A673 (cell line): Measurements from ENCODE around the gene DNAJC22. TPM values are rescaled to one million over a fixed set of nuclear protein-coding genes. Genes with fewer than 3 reads are reported as not detected.

ENCODE experiments used
- BruUV-seq: library from RNA; stranded (reverse); fragments of 400-500 nt; replicated peaks from 2 replicates; lab custom pipeline; 2021; lab: Mats Ljungman, UMichigan
- CTCF ChIA-PET: fragments of 300-600 bp; sonication (Branson Sonifier 250); formaldehyde crosslinking; loops from one replicate; lab custom pipeline; 2022; ENCODE audit warnings: antibody characterized with exemption; lab: Charles Lee
- POLR2A ChIA-PET: fragments of 300-600 bp; sonication (Branson Sonifier 250); formaldehyde crosslinking; loops from one replicate; lab custom pipeline; 2022; ENCODE audit warnings: antibody characterized with exemption; ENCODE audit not compliant: low non-redundant PET; lab: Charles Lee
- DNase-seq: peaks from one replicate; pipeline ENCODE4 v3.0.0-alpha.2; 2015; ENCODE audit warnings: low spot score
- H3K27ac ChIP-seq: fragments of 200-600 bp; sonication (generic); 2 replicates; pipeline ENCODE4 v1.5.1; 2016; ENCODE audit warnings: mixed run types, low read depth, mild to moderate bottlenecking, mixed read lengths, antibody characterized with exemption, low read length; ENCODE audit not compliant: poor library complexity, severe bottlenecking
- H3K27me3 ChIP-seq: fragments of 200-600 bp; sonication (generic); replicated peaks from 2 replicates; pipeline ENCODE4 v1.6.1; 2017; ENCODE audit warnings: mixed run types, low read depth, mild to moderate bottlenecking, mixed read lengths, antibody characterized with exemption, low read length; ENCODE audit not compliant: insufficient read depth, poor library complexity
- H3K36me3 ChIP-seq: fragments of 200-600 bp; sonication (generic); 2 replicates; pipeline ENCODE4 v1.6.1; 2016; ENCODE audit warnings: mixed run types, mild to moderate bottlenecking, mixed read lengths, antibody characterized with exemption, low read length; ENCODE audit not compliant: insufficient read depth, poor library complexity, severe bottlenecking
- H3K4me1 ChIP-seq: fragments of 200-600 bp; sonication (generic); 2 replicates; pipeline ENCODE4 v1.6.1; 2017; ENCODE audit warnings: mixed run types, mild to moderate bottlenecking, mixed read lengths, antibody characterized with exemption, low read length; ENCODE audit not compliant: insufficient read depth, poor library complexity, severe bottlenecking
- H3K4me3 ChIP-seq: fragments of 200-600 bp; sonication (generic); 2 replicates; pipeline ENCODE4 v1.5.1; 2016; ENCODE audit warnings: low read depth, mixed run types, mild to moderate bottlenecking, mixed read lengths, low read length; ENCODE audit not compliant: poor library complexity, severe bottlenecking
- H3K9me3 ChIP-seq: fragments of 200-600 bp; sonication (generic); 2 replicates; pipeline ENCODE4 v1.6.1; 2016; ENCODE audit warnings: mixed run types, low read depth, mild to moderate bottlenecking, mixed read lengths, antibody characterized with exemption, low read length; ENCODE audit not compliant: poor library complexity, severe bottlenecking
- CTCF ChIP-seq: fragments of 300-800, 200-600 bp; sonication (generic); conservative IDR thresholded peaks from 2 replicates; pipeline ENCODE4 v1.5.1; 2017; ENCODE audit warnings: low read depth, mild to moderate bottlenecking, antibody characterized with exemption, low read length, moderate library complexity, mixed read lengths
- EZH2 ChIP-seq: fragments of 200-600 bp; sonication (generic); IDR thresholded peaks from 2 replicates; pipeline ENCODE4 v1.6.1; 2017; ENCODE audit warnings: borderline replicate concordance, low read depth, mild to moderate bottlenecking, mixed read lengths, antibody characterized with exemption, low read length; ENCODE audit not compliant: poor library complexity, severe bottlenecking
- intact Hi-C: fragments of 100-400 bp; cut with micrococcal nuclease; formaldehyde crosslinking; loops from one replicate; pipeline ENCODE4 v1.10.0; 2022; ENCODE audit not compliant: unreplicated experiment
- total RNA-seq: library from RNA; stranded (reverse); gene quantifications from 2 replicates; pipeline ENCODE4 v1.2.3, GENCODE V29; 2021

Gene DNAJC22
- total RNA-seq, 1 experiment from 2014 or later, result 1.9 TPM

GRCh38 chr12:49366652-49367380, 20.1 kb downstream of the DNAJC22 start:
- Histone ChIP-seq H3K36me3 (peaks cover 5% of the 10 kb centered on the region), H3K27ac (peak overlapping the region; percentile 97), H3K27me3 (no peaks in the 10 kb centered on the region), H3K4me1 (peaks cover 20% of the 10 kb centered on the region), H3K4me3 (peak overlapping the region; percentile 75), H3K9me3 (no peaks in the 10 kb centered on the region)
- POLR2A ChIA-PET, result interaction anchor here (0.6 to 0.7 kb wide), 8 partner anchors 25 to 541 kb away, joined by 3 to 10 read pairs (median 4); partner anchors contain the start of genes RHEBL1 and TMBIM6
- CTCF ChIA-PET, result interaction anchor here (1.2 to 1.4 kb wide), 4 partner anchors 8 to 213 kb away, joined by 3 to 13 read pairs (median 8); no protein-coding TSS in a partner anchor
- TF ChIP-seq EZH2 (no peak), CTCF (peak; percentile 36; the same call in 1 of the 2 replicates)
- DNase-seq, result peak; percentile 97
- BruUV-seq, result no TSS peak
- intact Hi-C loops, result no loop called here

DNA sequence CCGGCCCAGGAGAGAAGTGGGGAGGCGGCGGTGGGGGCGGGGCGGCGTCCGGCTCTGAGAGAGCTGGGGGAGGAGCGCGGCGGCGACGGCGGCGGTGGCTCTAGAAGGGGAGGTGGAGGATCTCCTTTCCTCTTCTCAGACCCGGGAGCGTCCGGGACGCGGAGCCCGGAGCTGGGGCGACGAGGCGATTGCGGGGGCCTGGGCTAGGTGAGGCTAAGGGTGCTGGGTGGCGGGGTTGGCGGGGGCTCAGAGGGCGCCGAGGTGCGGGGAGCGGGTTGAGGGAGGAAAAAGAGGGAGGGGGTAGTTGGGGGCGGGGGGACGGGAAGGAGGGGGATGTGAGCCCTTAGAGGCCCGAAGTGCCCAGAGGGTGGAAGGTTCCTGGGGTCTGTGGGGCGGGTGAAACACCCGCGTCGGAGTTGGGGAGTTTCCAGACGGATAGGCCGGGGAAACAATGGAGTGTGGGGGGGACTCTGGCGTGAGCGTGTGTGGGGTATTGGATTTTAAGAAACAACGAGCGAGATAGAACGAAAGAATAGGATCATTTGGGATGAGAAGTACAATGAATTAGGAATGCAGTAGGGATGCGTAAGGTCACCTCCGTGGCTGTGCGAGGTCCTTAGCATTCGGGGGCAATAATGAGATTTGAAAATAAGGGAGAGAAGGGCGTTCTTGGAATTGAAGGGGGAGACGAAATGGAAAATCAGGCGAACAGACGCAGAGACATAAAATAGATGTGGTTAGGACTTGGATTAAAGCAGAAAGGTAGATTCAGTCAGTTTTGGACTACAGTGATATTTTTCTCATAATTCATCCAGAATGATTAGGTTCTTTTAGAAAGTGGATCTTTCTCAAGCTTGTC, 20.9 kb downstream of the DNAJC22 start, which contains the start of gene SPATS2:
SPATS2 (plus strand) TSS at position 82 of the 859 bp plus-strand sequence. CDS start 93,551 bp downstream, outside the sequence.
- intact Hi-C loops, result no loop called here
- Histone ChIP-seq H3K27me3 (no peaks in the 10 kb centered on the region), H3K36me3 (peaks cover 5% of the 10 kb centered on the region), H3K9me3 (no peaks in the 10 kb centered on the region), H3K27ac (peak within 1 kb of the TSS; percentile 97), H3K4me1 (peaks cover 20% of the 10 kb centered on the region), H3K4me3 (peak within 1 kb of the TSS; percentile 75)
- ChIA-PET CTCF (interaction anchor here (1.2 to 1.4 kb wide), 4 partner anchors 9 to 213 kb away, joined by 3 to 13 read pairs (median 8); no protein-coding TSS in a partner anchor), POLR2A (interaction anchor here (0.6 to 0.7 kb wide), 5 partner anchors 73 to 298 kb away, joined by 3 to 10 read pairs (median 4); partner anchors contain the start of gene RHEBL1)
- no TSS peak for BruUV-seq
- peak; percentile 52 for DNase-seq
- TF ChIP-seq EZH2, result no peak
- no peak for TF ChIP-seq CTCF

DNA sequence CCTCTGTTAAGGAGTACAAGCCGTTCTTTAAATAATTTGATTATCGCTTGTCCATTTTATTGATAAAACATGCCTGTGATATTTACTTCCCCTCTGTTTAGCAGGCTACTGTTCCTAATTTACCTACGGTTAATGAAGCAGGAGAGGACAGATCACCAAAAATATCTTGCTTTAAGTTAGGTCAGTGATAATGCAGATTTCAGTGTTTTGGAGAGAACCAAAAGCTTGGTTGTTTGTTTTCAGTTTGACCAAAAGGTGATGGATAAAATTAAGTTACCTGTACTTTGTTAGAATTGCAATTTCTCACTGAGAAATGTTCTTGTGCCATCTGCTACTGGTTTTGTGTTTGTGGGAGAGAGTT, 21.5 kb downstream of the DNAJC22 start:
- Histone ChIP-seq H3K4me1 (peaks cover 20% of the 10 kb centered on the region), H3K9me3 (no peaks in the 10 kb centered on the region), H3K4me3 (peak overlapping the region; percentile 75), H3K36me3 (peaks cover 5% of the 10 kb centered on the region), H3K27ac (peak overlapping the region; percentile 97), H3K27me3 (no peaks in the 10 kb centered on the region)
- BruUV-seq, result TSS peak; percentile 45
- POLR2A ChIA-PET, result no interaction called here
- no peak for TF ChIP-seq CTCF
- TF ChIP-seq EZH2, result no peak
- DNase-seq, result no peak
- intact Hi-C loops, result no loop called here
- CTCF ChIA-PET, result interaction anchor here (0.5 kb wide), 1 partner anchor 9 kb away, joined by 5 read pairs; no protein-coding TSS in a partner anchor
